A549 (cell line): ENCODE data around the gene RPN1. TPM values are rescaled to one million over a fixed set of nuclear protein-coding genes. Genes with fewer than 3 reads are reported as not detected.

ENCODE experiments used
- ATAC-seq, 2 experiments: fragments of 200-7000 bp in 1 of 2; fragments of >200 bp in 1 of 2; cut with Nextera tagmentation in 1 of 2; cut with Tn5 transposase in 1 of 2; 3 replicates each; pipeline versions ENCODE4 v1.8.0 to v1.9.1; 2018 to 2020; ENCODE audit warnings: mild to moderate bottlenecking in 1 of 2, moderate library complexity in 1 of 2
- CTCF ChIA-PET: fragments of 300-600 bp; sonication (Branson Sonifier 250); formaldehyde crosslinking; extraction: SDS; loops from one replicate; lab custom pipeline; 2021; ENCODE audit warnings: antibody characterized with exemption, inconsistent platforms; lab: Yijun Ruan, JAX
- POLR2A ChIA-PET: fragments of 350-600 bp; formaldehyde crosslinking; extraction: SDS; loops from one replicate; lab custom pipeline; 2021; ENCODE audit warnings: antibody characterized with exemption, inconsistent platforms; lab: Yijun Ruan, JAX
- DNase-seq, 2 experiments: peaks; one replicate each; pipeline versions ENCODE4 v3.0.0 to v3.0.0-alpha.2; 2011 to 2016; ENCODE audit warnings: low read depth in 1 of 2, low spot score in 1 of 2
- FAIRE-seq: peaks from 2 replicates; lab custom pipeline; 2011; peaks lifted over from hg19 to GRCh38; lab: Jason Lieb, UNC
- H3K27ac ChIP-seq, 2 experiments: fragments of >200 bp; sonication (Bioruptor Twin); formaldehyde crosslinking; 3 replicates each; pipeline ENCODE4 v1.5.1; 2016 to 2017
- H3K4me1 ChIP-seq: fragments of >200 bp; sonication (Bioruptor Twin); formaldehyde crosslinking; 3 replicates; pipeline ENCODE4 v1.6.1; 2016
- H3K4me2 ChIP-seq: fragments of >200 bp; sonication (Bioruptor Twin); formaldehyde crosslinking; 3 replicates; pipeline ENCODE4 v1.6.1; 2016
- H3K4me3 ChIP-seq: fragments of >200 bp; sonication (Bioruptor Twin); formaldehyde crosslinking; 3 replicates; pipeline ENCODE4 v1.5.1; 2016
- H3K9me3 ChIP-seq: fragments of >200 bp; sonication (Bioruptor Twin); formaldehyde crosslinking; 3 replicates; pipeline ENCODE4 v1.6.1; 2016
- BCL3 ChIP-seq: fragments of >200 bp; sonication (Bioruptor Twin); formaldehyde crosslinking; IDR thresholded peaks from 3 replicates; pipeline ENCODE4 v1.6.1; 2016
- CBX8 ChIP-seq: fragments of 200-600 bp; sonication (generic); IDR thresholded peaks from 2 replicates; pipeline ENCODE4 v1.6.1; 2016
- CHD4 ChIP-seq: fragments of 200-600 bp; sonication (generic); IDR thresholded peaks from 2 replicates; pipeline ENCODE4 v1.6.1; 2016; ENCODE audit warnings: antibody characterized with exemption, mild to moderate bottlenecking, borderline replicate concordance
- CTCF ChIP-seq: fragments of >200 bp; sonication (Bioruptor Twin); formaldehyde crosslinking; IDR thresholded peaks from 3 replicates; pipeline ENCODE4 v1.5.1; 2016
- EHF ChIP-seq: fragments of 250-450 bp; sonication (Bioruptor Pico); IDR thresholded peaks from 2 replicates; pipeline ENCODE4 v1.5.0; 2020; ENCODE audit warnings: mild to moderate bottlenecking
- EP300 ChIP-seq, 2 experiments: fragments of >200 bp; sonication (Bioruptor Twin); formaldehyde crosslinking; IDR thresholded peaks; 2 replicates in 1 of 2; 3 replicates in 1 of 2; pipeline ENCODE4 v1.6.1; 2016 to 2017
- FOSL2 ChIP-seq, 2 experiments: fragments of 450-650 bp in 1 of 2; fragments of >200 bp in 1 of 2; sonication (Bioruptor Twin) in 1 of 2; formaldehyde crosslinking; IDR thresholded peaks; 2 replicates each; pipeline versions ENCODE4 v1.5.0 to v1.6.1; 2016 to 2020; ENCODE audit warnings: mild to moderate bottlenecking in 1 of 2, moderate library complexity in 1 of 2
- FOXS1 ChIP-seq: fragments of 250-450 bp; sonication (Bioruptor Pico); IDR thresholded peaks from 2 replicates; pipeline ENCODE4 v1.5.0; 2020; ENCODE audit warnings: mild to moderate bottlenecking, moderate library complexity
- HDAC2 ChIP-seq: fragments of 200-600 bp; sonication (generic); IDR thresholded peaks from 2 replicates; pipeline ENCODE4 v1.6.1; 2016
- HES2 ChIP-seq: fragments of >200 bp; sonication (Bioruptor Twin); formaldehyde crosslinking; IDR thresholded peaks from 2 replicates; pipeline ENCODE4 v1.6.1; 2016
- HMGXB4 ChIP-seq: fragments of 250-450 bp; sonication (Bioruptor Pico); IDR thresholded peaks from 2 replicates; pipeline ENCODE4 v1.5.0; 2021; ENCODE audit warnings: mild to moderate bottlenecking, moderate library complexity, borderline replicate concordance
- HOXA7 ChIP-seq: fragments of 250-450 bp; sonication (Bioruptor Pico); IDR thresholded peaks from 2 replicates; pipeline ENCODE4 v1.5.0; 2020; ENCODE audit warnings: mild to moderate bottlenecking, moderate library complexity
- HOXB13 ChIP-seq: fragments of 250-450 bp; sonication (Bioruptor Pico); IDR thresholded peaks from 2 replicates; pipeline ENCODE4 v1.5.0; 2020; ENCODE audit warnings: low read depth, mild to moderate bottlenecking, moderate library complexity
- HOXB5 ChIP-seq: fragments of 250-450 bp; sonication (Bioruptor Pico); IDR thresholded peaks from 2 replicates; pipeline ENCODE4 v1.5.0; 2020; ENCODE audit warnings: mild to moderate bottlenecking, moderate library complexity
- JUNB ChIP-seq: fragments of >200 bp; sonication (Bioruptor Twin); formaldehyde crosslinking; IDR thresholded peaks from 2 replicates; pipeline ENCODE4 v1.6.1; 2016
- KDM1A ChIP-seq: fragments of 200-600 bp; sonication (generic); IDR thresholded peaks from 2 replicates; pipeline ENCODE4 v1.6.1; 2016; ENCODE audit warnings: low read depth, mild to moderate bottlenecking
- KDM5A ChIP-seq: fragments of 200-600 bp; sonication (generic); IDR thresholded peaks from 2 replicates; pipeline ENCODE4 v1.6.1; 2016; ENCODE audit warnings: antibody characterized with exemption, mild to moderate bottlenecking
- MYC ChIP-seq: IDR thresholded peaks from 2 replicates; pipeline ENCODE4 v1.6.1; 2012; ENCODE audit warnings: mild to moderate bottlenecking, inconsistent platforms, low read length, improper control_type of control experiment, borderline replicate concordance
- NPAS2 ChIP-seq: fragments of 250-450 bp; sonication (Bioruptor Pico); IDR thresholded peaks from 2 replicates; pipeline ENCODE4 v1.8.0; 2022; ENCODE audit warnings: mild to moderate bottlenecking, moderate library complexity, borderline replicate concordance
- NR3C1 ChIP-seq: fragments of >200 bp; sonication (Bioruptor Twin); formaldehyde crosslinking; IDR thresholded peaks from 3 replicates; pipeline ENCODE4 v1.6.1; 2017
- RAD21 ChIP-seq, 2 experiments: fragments of >200 bp in 1 of 2; sonication (Bioruptor Twin) in 1 of 2; formaldehyde crosslinking in 1 of 2; IDR thresholded peaks in 1 of 2; conservative IDR thresholded peaks in 1 of 2; 2 replicates in 1 of 2; 3 replicates in 1 of 2; pipeline ENCODE4 v1.6.1; 2012 to 2018; ENCODE audit warnings: inconsistent platforms in 1 of 2
- RARB ChIP-seq: fragments of 250-450 bp; sonication (Bioruptor Pico); IDR thresholded peaks from 2 replicates; pipeline ENCODE4 v1.8.0; 2021; ENCODE audit warnings: mild to moderate bottlenecking, moderate library complexity
- RFX5 ChIP-seq: fragments of 450-650 bp; IDR thresholded peaks from 2 replicates; pipeline ENCODE4 v1.7.1; 2014; ENCODE audit warnings: antibody characterized with exemption, mild to moderate bottlenecking, moderate library complexity
- SMC3 ChIP-seq: fragments of >200 bp; sonication (Bioruptor Twin); formaldehyde crosslinking; IDR thresholded peaks from 3 replicates; pipeline ENCODE4 v1.6.1; 2018; ENCODE audit warnings: inconsistent platforms
- TP53 ChIP-seq: fragments of 250-450 bp; sonication (Bioruptor Pico); IDR thresholded peaks from 2 replicates; pipeline ENCODE4 v1.5.0; 2021; ENCODE audit warnings: mild to moderate bottlenecking, moderate library complexity
- USF2 ChIP-seq: fragments of 450-650 bp; IDR thresholded peaks from 2 replicates; pipeline ENCODE4 v1.6.1; 2014; ENCODE audit warnings: antibody characterized with exemption
- ZFP36 ChIP-seq: fragments of 450-650 bp; IDR thresholded peaks from 2 replicates; pipeline ENCODE4 v1.6.1; 2014; ENCODE audit warnings: borderline replicate concordance; ENCODE audit not compliant: partially characterized antibody
- WGBS: methylation state at CpG from one replicate; pipeline ENCODE4 v1.1.6; 2017; ENCODE audit errors: missing lambda C conversion rate; 5-methylcytosine and 5-hydroxymethylcytosine counted together
- polyA plus RNA-seq, 4 experiments: library from polyadenylated mRNA; depleted of rRNA in 3 of 4; stranded (reverse); fragments of >200 nt; fragmentation: RNase III in 1 of 4; extraction: RNeasy Plus Mini Kit Qiagen cat#74134 plus additional on column Dnase treatment in 1 of 4; gene quantifications; 2 replicates in 3 of 4; 3 replicates in 1 of 4; pipeline ENCODE4 v1.2.3, GENCODE V29; 2011 to 2017

RPN1 gene
- polyA plus RNA-seq, 2 of the 4 experiments (the other 2 are of a cell fraction) = 145 to 279 TPM

- no peaks in the 10 kb centered on the region for H3K9me3 ChIP-seq
- ChIA-PET POLR2A (no interaction called here), CTCF (no interaction called here)
- DNase-seq = no peak
- H3K4me1 ChIP-seq = no peaks in the 10 kb centered on the region
- H3K27ac ChIP-seq = no peak overlapping the region
- FAIRE-seq = no peak
- 94% methylated on average over 5 of the region's 5 CpGs for WGBS
- H3K4me3 ChIP-seq = no peak overlapping the region
- H3K4me2 ChIP-seq = no peak overlapping the region
- no peak for ATAC-seq
- TF ChIP-seq TP53 (CRISPR knock-in tag) = no peak
These were observed 16.5 kb downstream of the RPN1 start for GRCh38 chr3:128634075-128634611.

GRCh38 chr3:128632301-128632700 lies 18.3 kb downstream of the RPN1 start:
- Histone ChIP-seq H3K4me1 (no peaks in the 10 kb centered on the region), H3K4me3 (no peak overlapping the region), H3K4me2 (no peak overlapping the region), H3K27ac (no peak overlapping the region), H3K9me3 (no peaks in the 10 kb centered on the region)
- ChIA-PET CTCF (interaction anchor here (1.2 kb wide), 1 partner anchor 15 kb away, joined by 3 read pairs; no protein-coding TSS in a partner anchor), POLR2A (no interaction called here)
- WGBS = 95% methylated on average over 2 of the region's 2 CpGs
- TF ChIP-seq CBX8 = no peak
- TF ChIP-seq RARB (CRISPR knock-in tag) = no peak
- TF ChIP-seq EHF (CRISPR knock-in tag) = no peak
- no peak for TF ChIP-seq EP300 (IDR thresholded peaks at IDR 0.05)
- TF ChIP-seq BCL3 = no peak
- no peak for TF ChIP-seq HOXB13 (CRISPR knock-in tag)
- no peak for TF ChIP-seq KDM1A
- no peak for TF ChIP-seq HDAC2
- TF ChIP-seq KDM5A = no peak
- TF ChIP-seq MYC = no peak
- no peak for TF ChIP-seq SMC3
- no peak for TF ChIP-seq HOXB5 (CRISPR knock-in tag)
- TF ChIP-seq FOSL2 (IDR thresholded peaks at IDR 0.05) = no peak
- no peak for TF ChIP-seq FOSL2 (CRISPR knock-in tag; IDR thresholded peaks at IDR 0.05)
- no peak for TF ChIP-seq JUNB
- TF ChIP-seq HES2 = no peak
- no peak for TF ChIP-seq CTCF
- no peak for TF ChIP-seq ZFP36
- TF ChIP-seq USF2 = no peak
- DNase-seq (no peak), FAIRE-seq (no peak), ATAC-seq (no peak)

GRCh38 chr3:128629936-128630335 lies 20.7 kb downstream of the RPN1 start:
- H3K27ac ChIP-seq = no peak overlapping the region
- no peak for FAIRE-seq

More at GRCh38 chr3:128629936-128630335, 20.7 kb downstream of the RPN1 start:
- no peaks in the 10 kb centered on the region for H3K4me1 ChIP-seq
- ATAC-seq (no peak), DNase-seq (no peak)
- CTCF ChIA-PET = interaction anchor here (3.1 kb wide), 1 partner anchor 12 kb away, joined by 15 read pairs; no protein-coding TSS in a partner anchor
- H3K4me2 ChIP-seq = no peak overlapping the region
- no peaks in the 10 kb centered on the region for H3K9me3 ChIP-seq
- TF ChIP-seq NPAS2 (CRISPR knock-in tag) (no peak), NR3C1 (no peak), EP300 (IDR thresholded peaks at IDR 0.05) (no peak), HES2 (no peak), RAD21 (conservative IDR thresholded peaks at IDR 0.05 in 1 of 2, IDR thresholded peaks at IDR 0.05 in 1 of 2) (no peak), FOXS1 (no peak), HOXA7 (no peak), RARB (CRISPR knock-in tag) (no peak), HMGXB4 (CRISPR knock-in tag) (no peak), RFX5 (no peak), ZFP36 (no peak), CHD4 (no peak), TP53 (CRISPR knock-in tag) (no peak)
- no peak overlapping the region for H3K4me3 ChIP-seq
- POLR2A ChIA-PET = no interaction called here
- WGBS = 93% methylated on average over 7 of the region's 7 CpGs
